NT2/D1 (cell line): ENCODE results near the gene CIC.

Experiments
- SUZ12 ChIP-seq: IDR thresholded peaks from 2 replicates; pipeline ENCODE4 v1.6.1; 2011; ENCODE audit not compliant: insufficient read length, insufficient read depth; ENCODE audit errors: extremely low read depth
- YY1 ChIP-seq: IDR thresholded peaks from 2 replicates; pipeline ENCODE4 v1.6.1; 2011; ENCODE audit not compliant: insufficient read length, insufficient read depth
- ZNF274 ChIP-seq: IDR thresholded peaks from 2 replicates; pipeline ENCODE4 v1.6.1; 2011; ENCODE audit warnings: mild to moderate bottlenecking, low read depth, low read length

- TF ChIP-seq YY1, result no peak
- no peak for TF ChIP-seq ZNF274
- no peak for TF ChIP-seq SUZ12
These were observed 35.9 kb upstream of the CIC start for GRCh38 chr19:42233106-42233505.
